ENCODE measurements around the gene SPRY2. TPM values are rescaled to one million over a fixed set of nuclear protein-coding genes. Genes with fewer than 3 reads are reported as not detected.

Gene SPRY2
- total and polyA plus RNA-seq, 2 donors (not counting 3 experiments of a cell fraction or from before 2014, with no cell fraction given): 26.2 to 52.3 TPM

DNA sequence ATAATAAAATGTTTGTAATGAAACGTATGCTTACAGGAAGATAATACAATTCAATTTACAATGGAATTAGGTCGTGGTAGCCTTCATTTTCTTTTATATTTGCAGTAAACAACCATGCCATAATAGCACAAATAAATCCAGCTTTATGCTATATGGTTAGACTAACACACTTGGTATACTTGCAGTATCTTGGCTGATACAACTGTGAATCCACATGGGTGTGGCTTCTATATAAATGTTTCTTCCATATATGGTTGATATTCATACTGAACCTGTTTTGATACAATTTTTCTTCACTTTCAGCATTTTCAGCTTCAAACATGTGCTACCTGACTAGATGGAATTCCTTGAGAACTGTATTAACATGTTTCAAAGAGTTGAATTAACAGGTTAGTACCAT, 20.4 kb upstream of the SPRY2 start:
- no peaks in the 10 kb centered on the region for H3K9me1 ChIP-seq (replicated peaks; ENCODE audit: control insufficient read depth, extremely low read depth, insufficient read depth, low read length)
- H4K20me1 ChIP-seq (replicated peaks; ENCODE audit: control insufficient read depth, extremely low read depth, insufficient read depth, low read length): no peaks in the 10 kb centered on the region
- H3K4me1 ChIP-seq (ENCODE audit: control insufficient read depth, extremely low read depth, insufficient read depth, low read length): peaks cover 5% of the 10 kb centered on the region
- DNase-seq (ENCODE audit: low read depth, low spot score): no peak
- no peak overlapping the region for H3K4me2 ChIP-seq (ENCODE audit: insufficient read depth, low read length)
- H3K79me2 ChIP-seq (ENCODE audit: control insufficient read depth, insufficient read depth, low read length): no peaks in the 10 kb centered on the region
- intact Hi-C loops (cut with micrococcal nuclease): loop anchor here (5.0 kb wide), 4 partner anchors 191 to 729 kb away; no protein-coding TSS in a partner anchor
- no peaks in the 10 kb centered on the region for H3K9me3 ChIP-seq (replicated peaks; ENCODE audit: control insufficient read depth, insufficient read depth, low read length)
- ChIA-PET CTCF (interaction anchor here (1.2 to 3.7 kb wide), 3 partner anchors 19 to 682 kb away, joined by 3 to 45 read pairs (median 15); partner anchors contain the start of gene SPRY2), POLR2A (no interaction called here)
- no peak overlapping the region for H3K27ac ChIP-seq (ENCODE audit: insufficient read depth, low read depth, low read length)
- TF ChIP-seq POLR2A (IDR thresholded peaks at IDR 0.05; ENCODE audit: low read depth, low read length): no peak
- TF ChIP-seq EZH2 (IDR thresholded peaks at IDR 0.05; ENCODE audit: borderline replicate concordance, low read depth, low read length, severe bottlenecking): no peak
- no peak for TF ChIP-seq POLR2AphosphoS5 (IDR thresholded peaks at IDR 0.05; ENCODE audit: insufficient read depth, low read depth, low read length)
- TF ChIP-seq GATA2 (IDR thresholded peaks at IDR 0.05; ENCODE audit: insufficient read depth, insufficient read length, low read depth, low read length): no peak
- H3K27me3 ChIP-seq (ENCODE audit: control insufficient read depth in 2 of 2, insufficient read depth in 2 of 2, low read length in 2 of 2): no peaks in the 10 kb centered on the region
- no peaks in the 10 kb centered on the region for H3K36me3 ChIP-seq (ENCODE audit: control insufficient read depth in 2 of 2, extremely low read depth in 1 of 2, insufficient read depth in 2 of 2, low read length in 2 of 2)
- no peak overlapping the region for H2AFZ ChIP-seq (ENCODE audit: low read depth, low read length)
- H3K4me3 ChIP-seq (replicated peaks in 1 of 3; ENCODE audit: insufficient read depth in 1 of 3, low read depth in 1 of 3, low read length in 3 of 3): no peak overlapping the region
- no peak overlapping the region for H3K9ac ChIP-seq (replicated peaks; ENCODE audit: extremely low read depth, insufficient read depth, low read length)
- BruUV-seq (replicated peaks): no TSS peak
- dilution Hi-C loops (cut with MboI; ENCODE audit: extremely low pct_ligation_motif_present, low sequenced_read_pairs): no loop called here
- FAIRE-seq: no peak

GRCh38 chr13:80360453-80360800, 19.5 kb upstream of the SPRY2 start:
- Histone ChIP-seq H3K9me3 (replicated peaks; ENCODE audit: control insufficient read depth, insufficient read depth, low read length) (no peaks in the 10 kb centered on the region), H3K4me3 (replicated peaks in 1 of 3; ENCODE audit: insufficient read depth in 1 of 3, low read depth in 1 of 3, low read length in 3 of 3) (no peak overlapping the region), H3K9ac (replicated peaks; ENCODE audit: extremely low read depth, insufficient read depth, low read length) (no peak overlapping the region), H3K27me3 (ENCODE audit: control insufficient read depth in 2 of 2, insufficient read depth in 2 of 2, low read length in 2 of 2) (no peaks in the 10 kb centered on the region), H3K79me2 (ENCODE audit: control insufficient read depth, insufficient read depth, low read length) (no peaks in the 10 kb centered on the region), H3K36me3 (ENCODE audit: control insufficient read depth in 2 of 2, extremely low read depth in 1 of 2, insufficient read depth in 2 of 2, low read length in 2 of 2) (no peaks in the 10 kb centered on the region), H3K4me2 (ENCODE audit: insufficient read depth, low read length) (no peak overlapping the region), H3K4me1 (ENCODE audit: control insufficient read depth, extremely low read depth, insufficient read depth, low read length) (peaks cover 5% of the 10 kb centered on the region), H2AFZ (ENCODE audit: low read depth, low read length) (no peak overlapping the region), H3K9me1 (replicated peaks; ENCODE audit: control insufficient read depth, extremely low read depth, insufficient read depth, low read length) (no peaks in the 10 kb centered on the region), H3K27ac (ENCODE audit: insufficient read depth, low read depth, low read length) (no peak overlapping the region), H4K20me1 (replicated peaks; ENCODE audit: control insufficient read depth, extremely low read depth, insufficient read depth, low read length) (no peaks in the 10 kb centered on the region)
- dilution Hi-C loops (cut with MboI; ENCODE audit: extremely low pct_ligation_motif_present, low sequenced_read_pairs) (no loop called here), intact Hi-C loops (cut with micrococcal nuclease) (loop anchor here (1.0 to 5.0 kb wide), 5 partner anchors 19 to 728 kb away; partner anchors contain the start of gene SPRY2)
- ChIA-PET POLR2A (interaction anchor here (0.9 kb wide), 1 partner anchor 19 kb away, joined by 4 read pairs; the partner anchor contains the start of gene SPRY2), CTCF (interaction anchor here (0.6 to 3.7 kb wide), 12 partner anchors 10 to 819 kb away, joined by 3 to 45 read pairs (median 5); partner anchors contain the start of gene SPRY2)
- FAIRE-seq (no peak), DNase-seq (ENCODE audit: low read depth, low spot score) (no peak)
- BruUV-seq (replicated peaks): no TSS peak
- TF ChIP-seq FOS (IDR thresholded peaks at IDR 0.05; ENCODE audit: borderline replicate concordance, insufficient read depth, low read length) (no peak), POLR2A (IDR thresholded peaks at IDR 0.05; ENCODE audit: low read depth, low read length) (no peak), MYC (IDR thresholded peaks at IDR 0.05; ENCODE audit: low read depth, low read length) (no peak), POLR2AphosphoS5 (IDR thresholded peaks at IDR 0.05; ENCODE audit: insufficient read depth, low read depth, low read length) (no peak), GATA2 (IDR thresholded peaks at IDR 0.05; ENCODE audit: insufficient read depth, insufficient read length, low read depth, low read length) (no peak), MAX (IDR thresholded peaks at IDR 0.05; ENCODE audit: insufficient read depth, insufficient read length) (no peak), JUN (IDR thresholded peaks at IDR 0.05; ENCODE audit: borderline replicate concordance, insufficient read depth, insufficient read length, low read depth) (no peak), EZH2 (IDR thresholded peaks at IDR 0.05; ENCODE audit: borderline replicate concordance, low read depth, low read length, severe bottlenecking) (no peak)
- TF ChIP-seq, protein P1, sequence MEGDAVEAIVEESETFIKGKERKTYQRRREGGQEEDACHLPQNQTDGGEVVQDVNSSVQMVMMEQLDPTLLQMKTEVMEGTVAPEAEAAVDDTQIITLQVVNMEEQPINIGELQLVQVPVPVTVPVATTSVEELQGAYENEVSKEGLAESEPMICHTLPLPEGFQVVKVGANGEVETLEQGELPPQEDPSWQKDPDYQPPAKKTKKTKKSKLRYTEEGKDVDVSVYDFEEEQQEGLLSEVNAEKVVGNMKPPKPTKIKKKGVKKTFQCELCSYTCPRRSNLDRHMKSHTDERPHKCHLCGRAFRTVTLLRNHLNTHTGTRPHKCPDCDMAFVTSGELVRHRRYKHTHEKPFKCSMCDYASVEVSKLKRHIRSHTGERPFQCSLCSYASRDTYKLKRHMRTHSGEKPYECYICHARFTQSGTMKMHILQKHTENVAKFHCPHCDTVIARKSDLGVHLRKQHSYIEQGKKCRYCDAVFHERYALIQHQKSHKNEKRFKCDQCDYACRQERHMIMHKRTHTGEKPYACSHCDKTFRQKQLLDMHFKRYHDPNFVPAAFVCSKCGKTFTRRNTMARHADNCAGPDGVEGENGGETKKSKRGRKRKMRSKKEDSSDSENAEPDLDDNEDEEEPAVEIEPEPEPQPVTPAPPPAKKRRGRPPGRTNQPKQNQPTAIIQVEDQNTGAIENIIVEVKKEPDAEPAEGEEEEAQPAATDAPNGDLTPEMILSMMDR (IDR thresholded peaks at IDR 0.05; ENCODE audit: extremely low read depth in 1 of 2, insufficient read depth in 1 of 2, low read depth in 1 of 2, low read length in 2 of 2): no peak
